ENCODE results near the gene SHISAL1.

- TF ChIP-seq CTCF (IDR thresholded peaks at IDR 0.05) (no peak), POLR2A (IDR thresholded peaks at IDR 0.05) (no peak)
These were observed 3.8 kb upstream of the SHISAL1 start for GRCh38 chr22:44316393-44317122.

Measured in Peyer's patch (tissue), 4 donors.